ENCODE data around the gene LOXL1. TPM values are rescaled to one million over a fixed set of nuclear protein-coding genes. Genes with fewer than 3 reads are reported as not detected.

The LOXL1 gene
- total and polyA plus RNA-seq, 2 of the 13 experiments (the other 11 are each of a cell fraction or from before 2014, with no cell fraction given) = 0.51 to 1.3 TPM

GRCh38 chr15:73923156-73923487, 3.1 kb upstream of the LOXL1 start:
- POLR2A ChIA-PET = no interaction called here

DNA sequence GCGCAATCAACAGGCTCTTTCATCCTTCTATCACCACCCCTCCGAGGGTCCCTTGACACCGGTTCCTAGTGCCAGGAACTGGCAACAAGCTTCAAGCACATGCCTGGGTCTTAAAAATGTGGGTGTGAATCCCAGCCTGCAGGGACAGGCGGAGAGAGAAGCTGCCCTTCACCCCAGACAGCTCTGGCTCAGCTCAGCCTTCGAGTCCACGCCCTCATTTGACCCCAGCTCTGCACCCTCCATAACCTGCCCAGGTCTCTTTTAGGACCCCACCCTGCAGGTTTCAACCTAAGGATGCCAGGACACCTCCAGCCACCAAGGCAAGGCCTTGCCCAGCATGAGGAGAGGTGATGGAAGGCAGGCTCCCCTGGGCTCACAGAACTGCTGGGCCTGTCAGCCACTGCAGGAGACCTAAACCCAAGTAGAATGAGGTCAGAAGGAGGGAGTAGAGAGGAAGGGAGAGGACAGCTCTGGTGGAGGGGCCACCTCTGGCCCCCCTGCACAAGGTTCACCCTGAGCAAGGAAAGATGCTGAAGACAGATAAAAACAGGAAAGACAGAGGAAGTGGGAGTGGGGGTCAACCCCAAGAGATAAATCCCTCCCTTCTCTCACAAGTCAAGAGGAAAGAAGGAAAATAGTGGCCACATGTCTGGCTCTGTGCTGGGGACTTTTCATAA, 2.6 kb upstream of the LOXL1 start:
- intact Hi-C loops (cut with micrococcal nuclease; ENCODE audit: unreplicated experiment) (no loop called here), in situ Hi-C loops (cut with HindIII; ENCODE audit: extremely low pct_ligation_motif_present, low pct_unique_long_range_greater_than_20kb) (no loop called here)
- POLR2A ChIA-PET = no interaction called here
- FAIRE-seq = no peak
- DNase-seq (ENCODE audit: low spot score) = no peak
- H3K9ac ChIP-seq (ENCODE audit: insufficient read depth, low read depth, low read length) = no peak overlapping the region
- H4K20me1 ChIP-seq (ENCODE audit: insufficient read depth, low read length) = no peaks in the 10 kb centered on the region
- no peak overlapping the region for H3K4me2 ChIP-seq (ENCODE audit: low read depth, low read length)
- H3K27me3 ChIP-seq (ENCODE audit: control insufficient read depth in 1 of 2, insufficient read depth in 2 of 2, low read length in 2 of 2) = peaks cover 3 to 49% of the 10 kb centered on the region in 2 experiments; a peak in 3 of 5 replicates
- H3K9me3 ChIP-seq (ENCODE audit: low read length) = no peaks in the 10 kb centered on the region
- CTCF ChIA-PET (ENCODE audit: low intra/inter-chr PET ratio, low total read pairs) = no interaction called here
- H3K27ac ChIP-seq (ENCODE audit: extremely low read length, insufficient read depth, low read length) = no peak overlapping the region
- no CpG with 5 or more reads among the region's 6 CpGs for WGBS (ENCODE audit: low lambda C conversion rate)
- ATAC-seq = no peak
- H3K79me2 ChIP-seq (ENCODE audit: insufficient read depth, low read length) = no peaks in the 10 kb centered on the region
- H3K4me3 ChIP-seq (replicated peaks in 1 of 3; ENCODE audit: insufficient read depth in 1 of 3, low read depth in 2 of 3, low read length in 3 of 3) = no peak overlapping the region
- H2AFZ ChIP-seq (ENCODE audit: low read length) = no peak overlapping the region
- no peak for TF ChIP-seq HNRNPUL1 (IDR thresholded peaks at IDR 0.05; ENCODE audit: low read depth, low read length)
- no peak for TF ChIP-seq HOXA7 (CRISPR knock-in tag; IDR thresholded peaks at IDR 0.05)
- no peak for TF ChIP-seq KDM1A (CRISPR knock-in tag; IDR thresholded peaks at IDR 0.05)
- no peak for TF ChIP-seq KAT8 (CRISPR knock-in tag; IDR thresholded peaks at IDR 0.05)
- no peak for TF ChIP-seq ZNF205 (CRISPR knock-in tag; IDR thresholded peaks at IDR 0.05)
- no peak for TF ChIP-seq CBX2 (IDR thresholded peaks at IDR 0.05; ENCODE audit: low read depth, low read length)
- TF ChIP-seq CBX2 (CRISPR knock-in tag; IDR thresholded peaks at IDR 0.05; ENCODE audit: low read depth) = no peak
- TF ChIP-seq HES4 (CRISPR knock-in tag; IDR thresholded peaks at IDR 0.05; ENCODE audit: borderline replicate concordance) = no peak
- no peaks in the 10 kb centered on the region for H3K36me3 ChIP-seq (replicated peaks in 1 of 2; ENCODE audit: control insufficient read depth in 1 of 2, insufficient read depth in 2 of 2, low read length in 2 of 2)
- peaks cover 6% of the 10 kb centered on the region; the same call in 1 of the 2 replicates for H3K4me1 ChIP-seq (ENCODE audit: insufficient read depth, low read length)
- BruUV-seq (replicated peaks) = no TSS peak

More at GRCh38 chr15:73923156-73923487, 3.1 kb upstream of the LOXL1 start:
- no peak for TF ChIP-seq ZNF552 (CRISPR knock-in tag; IDR thresholded peaks at IDR 0.05; ENCODE audit: borderline replicate concordance)
- FAIRE-seq (no peak), DNase-seq (ENCODE audit: low spot score) (no peak), ATAC-seq (no peak)
- CTCF ChIA-PET (ENCODE audit: low intra/inter-chr PET ratio, low total read pairs) = no interaction called here
- Histone ChIP-seq H2AFZ (ENCODE audit: low read length) (no peak overlapping the region), H3K9ac (ENCODE audit: insufficient read depth, low read depth, low read length) (no peak overlapping the region), H3K4me2 (ENCODE audit: low read depth, low read length) (no peak overlapping the region), H3K4me3 (replicated peaks in 1 of 3; ENCODE audit: insufficient read depth in 1 of 3, low read depth in 2 of 3, low read length in 3 of 3) (no peak overlapping the region), H3K27ac (ENCODE audit: extremely low read length, insufficient read depth, low read length) (no peak overlapping the region), H3K36me3 (replicated peaks in 1 of 2; ENCODE audit: control insufficient read depth in 1 of 2, insufficient read depth in 2 of 2, low read length in 2 of 2) (no peaks in the 10 kb centered on the region), H4K20me1 (ENCODE audit: insufficient read depth, low read length) (no peaks in the 10 kb centered on the region), H3K4me1 (ENCODE audit: insufficient read depth, low read length) (peaks cover 6% of the 10 kb centered on the region; the same call in 1 of the 2 replicates), H3K79me2 (ENCODE audit: insufficient read depth, low read length) (no peaks in the 10 kb centered on the region), H3K9me3 (ENCODE audit: low read length) (no peaks in the 10 kb centered on the region), H3K27me3 (ENCODE audit: control insufficient read depth in 1 of 2, insufficient read depth in 2 of 2, low read length in 2 of 2) (peaks cover 3 to 47% of the 10 kb centered on the region in 2 experiments; a peak in 3 of 5 replicates)
- BruUV-seq (replicated peaks) = no TSS peak
- intact Hi-C loops (cut with micrococcal nuclease; ENCODE audit: unreplicated experiment) = no loop called here
- WGBS (ENCODE audit: low lambda C conversion rate) = 0% methylated on average over 1 of the region's 7 CpGs
- in situ Hi-C loops (cut with HindIII; ENCODE audit: extremely low pct_ligation_motif_present, low pct_unique_long_range_greater_than_20kb) = no loop called here
